ENCODE results near the gene GNG11.
"Not testable (repeated sequence)": the region's sequence is repeated elsewhere in the genome, so short reads cannot be mapped to it uniquely, and the experiment has no call there.

Gene GNG11

DNA sequence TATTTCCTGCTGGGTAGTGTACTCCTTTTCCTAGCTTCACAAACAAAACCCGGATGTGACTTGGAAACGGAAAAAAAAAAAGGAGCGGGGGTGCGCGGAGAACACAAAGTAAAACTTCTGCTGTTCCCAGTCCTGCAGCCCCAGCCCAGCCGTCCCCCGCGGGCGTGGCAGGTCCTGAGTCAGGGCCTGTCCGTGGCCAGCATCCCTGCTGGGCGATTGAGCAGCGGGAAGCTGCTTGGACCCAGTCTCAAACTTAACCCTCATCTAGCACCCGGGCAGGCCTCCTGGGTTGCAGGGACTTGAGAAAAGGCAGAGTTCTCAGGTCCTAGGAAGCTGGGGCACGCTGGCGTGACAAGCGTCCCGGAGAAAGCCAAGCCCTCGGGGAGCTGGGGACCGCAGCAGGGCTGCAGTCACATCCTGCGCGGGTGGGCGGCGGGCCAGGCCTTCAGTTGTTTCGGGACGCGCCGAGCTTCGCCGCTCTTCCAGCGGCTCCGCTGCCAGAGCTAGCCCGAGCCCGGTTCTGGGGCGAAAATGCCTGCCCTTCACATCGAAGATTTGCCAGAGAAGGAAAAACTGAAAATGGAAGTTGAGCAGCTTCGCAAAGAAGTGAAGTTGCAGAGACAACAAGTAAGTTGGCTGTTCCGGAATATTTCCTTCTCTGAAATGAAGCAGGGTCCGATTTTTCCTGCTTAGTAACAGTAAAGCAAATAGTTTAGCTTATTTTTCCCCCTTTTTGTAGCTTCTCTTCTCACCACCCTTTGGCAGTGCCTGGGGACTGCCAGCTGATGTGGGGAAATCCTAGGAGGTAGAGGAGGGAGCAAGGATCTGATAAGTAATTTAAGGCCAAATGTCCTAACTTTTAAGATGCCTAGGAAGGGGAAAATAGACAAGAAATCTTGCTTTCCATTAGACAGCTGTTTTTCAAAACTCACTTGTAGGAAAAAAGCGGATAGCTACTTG, at the start of gene GNG11:
Gene GNG11, plus strand, starts transcription at position 129 of the 960 bp plus-strand sequence. Its CDS starts 403 bp downstream, at position 532.
- DNase-seq, result peak; percentile 1 to 19

DNA sequence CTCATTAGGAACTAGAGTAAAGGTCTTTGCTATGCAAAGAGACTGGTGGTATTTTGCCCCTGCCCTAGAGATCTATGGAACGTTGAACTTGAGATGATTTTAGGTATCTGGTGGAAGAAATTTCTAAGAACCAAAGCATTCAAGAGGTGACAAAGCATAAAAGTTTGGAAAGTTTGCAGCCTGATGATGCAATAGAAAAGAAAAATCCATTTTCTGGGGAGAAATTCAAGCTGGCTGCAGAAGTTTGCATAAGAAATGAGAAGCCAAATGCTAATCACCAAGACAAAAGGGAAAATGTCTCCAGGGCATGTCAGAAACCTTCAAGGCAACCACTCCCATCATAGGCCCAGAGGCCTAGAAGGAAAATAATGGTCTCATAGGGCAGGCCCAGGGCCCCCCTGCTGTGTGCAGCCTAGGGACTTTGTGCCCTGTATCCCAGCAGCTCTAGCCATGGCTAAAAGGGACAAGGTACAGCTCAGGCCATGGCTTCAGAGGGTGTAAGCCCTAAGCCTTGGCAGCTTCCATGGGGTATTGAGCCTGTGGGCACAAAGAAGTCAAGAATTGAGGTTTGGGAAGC, 47.4 kb upstream of the GNG11 start:
- no peak for DNase-seq

DNA sequence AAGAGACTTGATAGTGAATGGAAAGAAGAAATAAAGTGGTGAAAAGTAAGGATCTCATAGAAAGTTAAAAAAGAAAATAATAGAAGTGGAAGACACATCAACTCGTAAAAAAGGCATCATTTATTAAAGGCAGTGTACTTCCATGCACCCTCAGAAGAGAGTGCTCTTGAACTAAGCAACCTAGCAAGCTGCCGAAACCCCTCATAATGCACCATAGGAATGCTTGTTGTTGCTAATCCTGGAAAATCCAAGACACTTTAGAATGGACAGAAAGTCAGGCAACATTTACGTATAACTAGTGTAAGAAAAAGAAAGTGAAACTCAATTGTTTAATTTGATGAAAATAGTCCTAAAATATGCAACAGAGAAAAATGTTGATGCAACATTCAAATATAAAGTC, 43.8 kb upstream of the GNG11 start:
- no peak for DNase-seq

GRCh38 chr7:93879356-93879755, 42.2 kb upstream of the GNG11 start:
- no peak for DNase-seq

DNA sequence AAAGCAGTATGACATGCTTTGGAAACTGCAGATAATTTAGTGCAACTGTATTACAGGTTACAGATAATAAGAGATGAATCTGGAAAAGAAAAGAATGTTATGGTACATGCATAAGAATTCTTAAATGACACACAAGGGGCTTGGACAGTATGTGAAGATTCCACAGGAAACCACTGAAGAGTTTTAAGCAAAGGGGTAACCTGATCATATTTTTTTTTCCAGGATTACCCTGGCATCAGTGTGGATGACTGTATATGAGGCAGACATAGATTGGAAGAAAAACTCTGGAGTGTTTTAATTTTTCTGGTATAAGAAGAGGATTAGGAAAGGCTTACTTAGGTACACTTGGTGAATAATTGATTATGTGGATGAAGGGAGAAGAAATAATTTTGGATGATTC, 39.1 kb upstream of the GNG11 start:
- no peak for DNase-seq

DNA sequence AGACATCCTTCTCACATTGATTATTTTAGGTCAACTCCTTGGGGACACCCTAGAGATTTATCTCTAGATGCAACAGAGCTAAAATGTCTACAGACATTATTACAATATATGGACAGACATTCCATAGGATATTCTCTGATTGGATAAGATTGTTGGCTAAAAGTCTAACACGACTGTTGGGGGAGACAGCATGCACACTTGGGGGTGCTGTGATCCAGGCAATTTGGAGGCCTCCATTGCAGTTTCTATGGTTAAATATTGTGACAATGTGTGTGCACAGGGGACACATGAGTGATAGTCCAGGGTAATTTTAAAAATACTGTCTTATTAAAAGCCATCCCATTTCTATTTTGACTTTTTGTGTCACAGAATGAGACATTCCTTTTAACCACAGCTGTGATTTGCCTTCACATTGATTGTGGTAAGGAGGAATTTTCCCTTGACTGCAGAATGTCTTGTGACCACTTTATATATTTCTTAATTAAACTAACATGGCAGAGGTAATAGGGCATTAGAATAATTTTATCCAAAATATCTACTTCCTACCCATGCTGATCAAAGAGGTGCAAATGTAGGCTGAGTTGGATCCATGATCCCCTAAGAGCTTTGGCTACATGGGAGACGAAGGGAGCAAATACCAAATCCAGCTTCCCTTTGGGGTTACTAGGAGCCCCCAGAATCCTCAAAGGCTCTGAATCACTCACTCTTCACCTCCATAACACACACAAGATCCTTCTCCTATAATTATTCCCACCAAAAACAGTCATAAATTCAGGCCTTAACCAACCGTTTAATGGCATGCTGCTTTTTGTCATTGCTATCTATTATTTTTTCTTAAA, 38.2 kb upstream of the GNG11 start:
- no peak for DNase-seq

DNA sequence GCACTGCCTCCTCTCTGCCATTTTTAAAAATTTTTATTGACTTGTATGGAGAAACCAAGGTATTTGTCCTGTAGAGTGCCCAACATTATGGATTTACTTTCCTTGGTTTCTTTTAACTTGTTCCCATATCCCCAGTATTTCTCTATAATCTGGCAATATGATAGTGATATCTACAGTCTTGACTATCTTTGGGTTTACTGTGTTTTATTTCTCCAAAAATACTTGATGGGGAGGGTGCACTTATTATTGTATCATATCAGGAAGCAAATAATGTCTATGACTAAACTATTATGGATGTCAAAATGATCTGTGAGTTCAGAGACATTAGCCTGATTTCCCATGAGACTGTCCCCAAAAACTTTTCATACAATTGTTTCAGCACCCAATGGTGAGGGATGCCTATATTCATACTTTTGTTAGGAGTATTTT, 37.6 kb upstream of the GNG11 start:
- no peak for DNase-seq

DNA sequence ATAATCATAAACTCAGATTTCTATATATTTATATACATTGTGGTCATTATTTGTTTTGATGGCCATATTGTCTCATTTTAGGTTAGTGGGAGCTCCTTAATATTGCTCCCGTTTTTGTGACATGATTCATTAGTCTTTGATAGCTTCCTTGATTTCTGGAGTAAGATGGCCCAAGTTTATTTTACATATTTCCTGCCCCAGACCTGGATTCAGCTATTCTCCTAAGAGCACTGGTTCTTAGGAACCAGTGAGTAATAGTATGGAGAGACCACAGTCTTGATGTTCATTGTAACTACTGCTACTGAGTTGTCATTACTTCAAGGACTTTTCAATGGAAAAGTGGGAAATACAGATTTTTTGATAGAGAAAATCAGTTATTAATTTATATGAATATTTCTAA, 37.0 kb upstream of the GNG11 start:
- no peak for DNase-seq

DNA sequence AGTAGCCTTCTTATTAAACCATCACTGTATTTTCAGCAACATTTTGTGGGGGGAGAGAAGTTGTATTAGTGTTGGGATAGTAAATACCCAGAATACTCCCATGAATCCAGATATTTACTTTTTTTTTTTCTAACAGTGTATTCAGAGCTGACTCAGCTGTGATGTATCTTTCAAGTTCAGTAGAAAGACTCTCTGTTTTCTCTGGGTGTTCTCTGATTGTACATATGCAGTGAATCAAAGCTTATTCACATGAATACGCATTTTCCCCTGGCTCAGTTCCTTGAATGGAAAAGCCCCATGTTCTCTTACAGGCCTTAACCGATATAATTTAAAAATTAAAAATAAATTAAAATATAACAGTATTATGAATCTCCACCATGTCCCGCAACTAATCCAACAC, 32.3 kb upstream of the GNG11 start:
- no peak for DNase-seq

DNA sequence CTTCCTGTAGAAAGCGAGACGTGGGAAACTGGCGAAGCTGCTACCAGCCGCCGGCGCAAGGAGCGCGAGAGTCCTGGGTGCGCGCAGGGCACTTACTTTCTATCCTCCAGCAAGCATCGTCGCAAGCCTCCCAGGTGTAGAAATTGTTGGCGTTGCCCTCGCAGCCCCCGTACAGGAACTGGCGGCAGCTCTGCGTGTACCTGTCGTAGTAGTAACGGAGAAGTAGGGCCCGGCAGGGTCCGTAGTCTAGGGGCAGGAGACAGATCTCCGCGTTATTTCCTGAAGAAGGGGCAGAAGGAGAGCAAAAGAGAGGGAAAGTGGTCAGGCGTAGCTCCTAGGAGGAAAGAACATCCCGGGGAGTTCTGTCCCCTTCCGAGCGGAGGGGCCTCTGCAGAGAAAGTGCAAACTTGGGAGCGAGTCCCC, 31.5 kb upstream of the GNG11 start:
- no peak for DNase-seq

GRCh38 chr7:93890464-93891068, 31.0 kb upstream of the GNG11 start, which contains the start of gene TFPI2:
Gene TFPI2, minus strand, starts transcription at chr7:93890753. Its CDS starts 75 bp downstream, at chr7:93890678.
- DNase-seq, result peak; percentile 3

DNA sequence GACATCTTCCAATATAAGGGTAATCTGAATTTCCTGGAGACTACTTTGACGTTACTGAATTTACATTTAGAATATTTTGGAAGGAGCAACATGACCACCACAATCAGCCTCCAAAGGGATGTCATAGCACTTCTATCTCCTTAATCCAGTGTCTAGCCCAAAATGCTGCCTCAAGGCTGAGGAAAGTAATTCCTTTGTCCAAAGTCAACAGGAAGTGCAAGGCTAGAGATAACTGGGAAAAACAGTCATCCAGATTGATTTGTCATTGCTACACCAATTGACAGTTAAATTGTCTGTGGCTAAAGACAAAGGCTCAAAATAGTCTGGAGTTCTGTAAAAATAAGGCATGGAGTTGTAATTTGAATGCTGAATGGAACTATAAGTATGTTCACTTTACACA, 27.1 kb upstream of the GNG11 start:
- DNase-seq, result no peak

DNA sequence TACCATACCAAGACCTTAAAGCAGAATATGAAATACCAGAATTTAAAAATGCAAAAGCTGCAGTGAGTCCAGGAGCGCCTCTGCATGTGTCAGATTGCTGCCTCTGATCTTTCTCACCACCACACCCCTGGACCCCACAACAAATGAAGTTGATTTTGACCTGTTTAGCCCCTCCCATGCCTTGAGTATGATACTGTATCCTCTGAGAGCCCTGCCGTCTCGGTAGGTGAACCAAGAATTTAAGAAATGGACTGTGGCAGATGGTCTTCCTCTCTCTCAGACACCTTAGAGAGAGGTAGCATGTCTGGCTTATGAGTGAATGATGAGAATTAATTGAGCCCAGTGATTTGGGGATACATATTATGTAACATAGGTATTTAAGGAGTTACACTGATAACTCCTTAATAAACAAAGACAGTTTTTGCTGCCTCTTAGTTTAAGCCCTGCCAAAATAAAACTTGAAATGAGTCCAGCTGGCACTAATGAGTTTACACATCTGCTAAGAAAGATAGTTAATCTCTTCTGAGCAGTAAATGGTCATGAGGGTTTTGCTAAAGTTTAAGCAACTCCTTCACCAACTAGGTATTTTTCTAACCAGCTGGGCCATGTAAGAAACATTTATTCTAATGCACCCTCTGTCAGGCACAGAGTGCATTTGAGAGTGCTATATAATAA, 26.4 kb upstream of the GNG11 start:
- DNase-seq, result no peak

DNA sequence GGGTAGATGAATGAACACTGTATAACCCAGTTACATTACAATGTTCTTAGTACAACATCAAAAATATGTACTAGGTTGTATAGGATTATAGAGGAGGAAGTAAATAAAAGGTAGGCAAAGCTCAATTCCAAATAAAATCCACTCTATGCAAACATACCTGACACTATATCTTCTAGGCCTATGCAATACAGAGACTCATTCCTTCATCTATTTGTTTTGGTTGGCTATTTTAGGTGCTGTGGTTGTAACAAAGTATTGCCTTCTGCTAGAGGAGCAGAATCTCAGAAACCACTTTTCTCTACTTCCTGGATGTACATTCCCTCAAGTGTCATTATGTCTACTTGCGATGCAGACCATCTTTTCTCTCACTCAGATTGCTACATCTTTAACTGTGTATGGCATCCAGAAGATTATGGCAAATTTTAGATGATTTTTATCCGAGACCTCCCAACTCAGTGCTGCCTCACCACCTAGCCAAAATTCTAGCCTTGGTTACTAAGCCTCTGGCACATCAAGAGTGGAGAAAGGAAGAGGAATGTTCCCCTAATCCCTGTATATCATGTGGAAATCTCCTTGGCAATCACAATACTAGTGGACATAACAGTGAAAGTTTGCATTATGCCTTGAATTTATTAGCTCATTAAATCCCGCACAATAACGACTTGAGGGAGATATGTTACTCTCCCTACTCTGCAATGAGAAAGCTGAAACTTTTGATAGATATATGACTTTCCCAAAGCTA, 25.5 kb upstream of the GNG11 start:
- DNase-seq, result no peak

GRCh38 chr7:93897680-93898079, 23.9 kb upstream of the GNG11 start:
- no peak for DNase-seq

GRCh38 chr7:93902777-93903423, 18.6 kb upstream of the GNG11 start:
- no peak for DNase-seq

DNA sequence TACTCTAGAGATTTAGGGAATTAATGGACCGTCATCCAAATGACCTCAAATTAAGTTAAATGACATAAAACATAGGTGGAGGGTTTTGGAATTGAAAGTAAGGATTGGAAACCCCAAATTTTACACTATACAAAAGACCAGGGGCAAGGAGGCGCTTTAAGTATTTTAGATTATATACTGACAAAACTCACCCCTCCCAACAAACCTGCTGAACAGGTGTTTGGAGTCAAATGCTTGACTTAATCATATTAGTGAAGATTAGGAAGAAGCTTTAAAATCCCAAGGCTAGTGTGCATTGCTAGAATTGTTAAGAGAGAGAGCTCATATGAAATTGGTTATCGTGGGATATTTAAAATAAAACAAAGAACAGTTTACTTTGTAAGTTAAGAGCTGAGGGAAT, 15.3 kb upstream of the GNG11 start, which contains the start of gene GNGT1:
Gene GNGT1, plus strand, starts transcription at position 301 of the 400 bp plus-strand sequence. CDS start 180 bp downstream, outside the sequence.
- DNase-seq, result no peak

DNA sequence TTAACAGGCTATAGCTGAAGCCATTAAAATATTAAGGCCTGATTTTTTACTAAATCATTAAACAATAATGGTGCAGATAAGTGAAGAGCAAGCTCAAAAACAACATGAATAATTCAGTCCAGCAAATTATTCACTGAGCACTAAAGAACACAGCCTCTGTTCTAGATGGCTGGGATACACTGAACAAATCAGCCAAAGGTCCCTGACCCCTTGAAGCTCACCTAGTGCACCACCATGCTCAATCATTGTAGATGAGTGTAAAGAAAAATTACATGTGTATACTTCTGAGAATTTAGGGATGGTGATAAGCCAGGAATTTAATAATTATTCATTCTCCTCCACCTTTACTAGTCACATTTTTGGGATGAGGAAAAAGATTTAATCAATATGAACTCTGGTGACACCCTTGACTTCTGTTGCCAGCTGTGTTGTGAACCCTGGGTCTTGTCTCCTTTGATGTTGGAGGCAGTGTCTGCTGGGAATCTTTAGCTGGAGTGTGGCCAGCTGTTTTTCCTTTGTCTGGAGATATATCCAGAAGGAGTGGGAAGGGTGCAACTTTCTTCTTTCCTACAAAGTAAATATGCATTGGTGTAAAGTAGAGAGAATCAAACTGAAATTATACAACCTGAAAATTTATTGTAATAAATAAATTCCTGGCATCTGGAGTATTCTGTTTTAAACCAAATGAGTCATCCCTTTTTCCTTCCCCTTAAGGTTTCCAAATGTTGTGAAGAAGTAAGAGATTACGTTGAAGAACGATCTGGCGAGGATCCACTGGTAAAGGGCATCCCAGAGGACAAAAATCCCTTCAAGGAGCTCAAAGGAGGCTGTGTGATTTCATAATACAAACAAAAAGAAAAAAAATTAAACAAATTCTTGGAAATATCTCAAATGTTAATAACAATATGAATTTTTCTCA, 11.2 kb upstream of the GNG11 start:
- DNase-seq, result no peak

GRCh38 chr7:93911242-93911641, 10.3 kb upstream of the GNG11 start:
- not testable (repeated sequence) for DNase-seq

DNA sequence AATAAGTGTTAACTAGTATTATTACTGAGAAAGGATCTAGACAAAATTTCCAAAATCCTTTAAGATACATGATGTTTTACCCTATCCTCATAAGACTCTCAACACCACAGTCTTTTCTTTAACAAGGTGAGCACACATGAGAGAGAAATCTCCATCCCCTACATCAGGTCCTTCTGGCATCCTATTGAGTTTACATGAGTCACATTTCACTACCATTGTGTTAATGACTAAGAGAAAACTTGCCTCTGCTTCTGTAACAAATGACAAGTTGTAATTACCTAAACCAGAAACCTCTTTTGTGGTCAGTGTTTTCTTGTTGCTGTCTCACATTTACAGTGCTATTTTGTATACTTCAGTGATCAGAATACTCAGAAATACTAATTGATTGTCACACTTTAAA, 9.9 kb upstream of the GNG11 start:
- not testable (repeated sequence) for DNase-seq
